HCT116 (cell line): ENCODE data around the gene RAMP3. TPM values are rescaled to one million over a fixed set of nuclear protein-coding genes. Genes with fewer than 3 reads are reported as not detected.

Experiments used
- ATAC-seq: fragments of 200-7000 bp; cut with Tn5 transposase; 2 replicates; pipeline ENCODE4 v1.9.1; 2020; ENCODE audit warnings: mild to moderate bottlenecking, moderate library complexity
- BruUV-seq: library from RNA; stranded (reverse); fragments of 400-500 nt; replicated peaks from 2 replicates; lab custom pipeline; 2021; lab: Mats Ljungman, UMichigan
- CTCF ChIA-PET: fragments of 300-600 bp; sonication (Branson Sonifier 250); formaldehyde crosslinking; loops from one replicate; lab custom pipeline; 2021; ENCODE audit warnings: antibody characterized with exemption; lab: Charles Lee
- POLR2A ChIA-PET: fragments of 300-600, 350-600 bp; sonication (Branson Sonifier 250); formaldehyde crosslinking; loops from one replicate; lab custom pipeline; 2021; ENCODE audit warnings: antibody characterized with exemption; lab: Charles Lee
- RAD21 ChIA-PET, 2 experiments: fragments of 300-600 bp; sonication (Branson Sonifier 250); formaldehyde crosslinking; loops; one replicate each; lab custom pipeline; 2023; ENCODE audit warnings: low total read pairs in 2 of 2; ENCODE audit not compliant: uncharacterized antibody in 2 of 2, unreplicated experiment in 2 of 2, low non-redundant PET in 1 of 2; lab: Charles Lee
- DNase-seq: peaks from one replicate; pipeline ENCODE4 v3.0.0-alpha.2; 2010; ENCODE audit warnings: low read depth, low spot score
- H2AFZ ChIP-seq: fragments of 200-600 bp; shearing (Covaris generic), sonication (generic); 2 replicates; pipeline ENCODE4 v1.6.1; 2017; ENCODE audit warnings: low read depth, mixed run types, mixed read lengths, antibody characterized with exemption, low read length; ENCODE audit not compliant: poor library complexity, severe bottlenecking
- H3K27ac ChIP-seq: 2 replicates; pipeline ENCODE4 v1.5.1; 2012; ENCODE audit warnings: low read depth, low read length
- H3K27me3 ChIP-seq: fragments of 200-600 bp; sonication (generic); 2 replicates; pipeline ENCODE4 v1.6.1; 2016; ENCODE audit warnings: mixed run types, low read length, mixed read lengths; ENCODE audit not compliant: insufficient read depth
- H3K36me3 ChIP-seq, 2 experiments: fragments of 200-500 bp in 1 of 2; fragments of 200-600 bp in 1 of 2; sonication (Bioruptor generic) in 1 of 2; sonication (generic) in 1 of 2; 2 replicates each; pipeline versions ENCODE4 v1.5.1 to v1.6.1; 2014 to 2016; ENCODE audit warnings: low read length in 2 of 2, inconsistent platforms in 1 of 2, mixed read lengths in 1 of 2, mixed run types in 1 of 2; ENCODE audit not compliant: insufficient read depth in 2 of 2, control insufficient read depth in 1 of 2
- H3K4me1 ChIP-seq, 2 experiments: fragments of 200-600 bp in 1 of 2; sonication (generic) in 1 of 2; 2 replicates each; pipeline versions ENCODE4 v1.5.1 to v1.6.1; 2012 to 2017; ENCODE audit warnings: low read length in 2 of 2, inconsistent platforms in 1 of 2, mild to moderate bottlenecking in 1 of 2, mixed read lengths in 1 of 2, mixed run types in 1 of 2, moderate library complexity in 1 of 2; ENCODE audit not compliant: insufficient read depth in 2 of 2, control insufficient read depth in 1 of 2
- H3K4me2 ChIP-seq: fragments of 200-600 bp; sonication (generic); 2 replicates; pipeline ENCODE4 v1.6.1; 2017; ENCODE audit warnings: mixed run types, low read length, mixed read lengths
- H3K4me3 ChIP-seq, 2 experiments: fragments of 200-600 bp in 1 of 2; sonication (generic) in 1 of 2; replicated peaks in 1 of 2; 2 replicates each; pipeline ENCODE4 v1.5.1; 2011 to 2016; ENCODE audit warnings: low read length in 2 of 2, control low read depth in 1 of 2, low read depth in 1 of 2, mild to moderate bottlenecking in 1 of 2, mixed read lengths in 1 of 2, mixed run types in 1 of 2
- H3K79me2 ChIP-seq: fragments of 200-600 bp; sonication (generic); 2 replicates; pipeline ENCODE4 v1.6.1; 2017; ENCODE audit warnings: mild to moderate bottlenecking, mixed run types, low read length, moderate library complexity, mixed read lengths; ENCODE audit not compliant: insufficient read depth
- H3K9ac ChIP-seq: fragments of 200-600 bp; sonication (generic); 2 replicates; pipeline ENCODE4 v1.6.1; 2016; ENCODE audit warnings: low read length, mixed read lengths
- H3K9me2 ChIP-seq: fragments of 200-600 bp; sonication (generic), shearing (Covaris generic); 2 replicates; pipeline ENCODE4 v1.6.1; 2017; ENCODE audit warnings: mixed run types, mild to moderate bottlenecking, moderate library complexity; ENCODE audit not compliant: insufficient read depth
- H3K9me3 ChIP-seq, 2 experiments: fragments of 200-500 bp in 1 of 2; fragments of 200-600 bp in 1 of 2; sonication (Bioruptor generic) in 1 of 2; sonication (generic) in 1 of 2; 2 replicates each; pipeline ENCODE4 v1.6.1; 2014 to 2017; ENCODE audit warnings: low read length in 2 of 2, mixed read lengths in 2 of 2, inconsistent platforms in 1 of 2, low read depth in 1 of 2, mild to moderate bottlenecking in 1 of 2, mixed run types in 1 of 2, moderate library complexity in 1 of 2; ENCODE audit not compliant: control insufficient read depth in 1 of 2, insufficient read depth in 1 of 2
- H4K20me1 ChIP-seq: fragments of 200-600 bp; sonication (generic), shearing (Covaris generic); 2 replicates; pipeline ENCODE4 v1.6.1; 2017; ENCODE audit warnings: mixed run types, mild to moderate bottlenecking, moderate library complexity; ENCODE audit not compliant: insufficient read depth
- CBX3 ChIP-seq: IDR thresholded peaks from 2 replicates; pipeline ENCODE4 v1.6.1; 2012; ENCODE audit warnings: low read depth
- CEBPB ChIP-seq: IDR thresholded peaks from 2 replicates; pipeline ENCODE4 v1.6.1; 2012; ENCODE audit warnings: low read depth
- EGR1 ChIP-seq: IDR thresholded peaks from 2 replicates; pipeline ENCODE4 v1.6.1; 2012; ENCODE audit warnings: low read depth
- ELF1 ChIP-seq: IDR thresholded peaks from 2 replicates; pipeline ENCODE4 v1.6.1; 2012; ENCODE audit warnings: low read depth, borderline replicate concordance
- EZH2phosphoT487 ChIP-seq: fragments of 200-600 bp; IDR thresholded peaks from 2 replicates; pipeline ENCODE4 v1.6.1; 2018; ENCODE audit warnings: antibody characterized with exemption, borderline replicate concordance
- MAX ChIP-seq: IDR thresholded peaks from 2 replicates; pipeline ENCODE4 v1.6.1; 2012
- POLR2A ChIP-seq: IDR thresholded peaks from 2 replicates; pipeline ENCODE4 v1.7.0; 2011; ENCODE audit warnings: borderline replicate concordance; ENCODE audit not compliant: insufficient read depth, insufficient read length; ENCODE audit errors: extremely low read depth
- POLR2AphosphoS5 ChIP-seq: IDR thresholded peaks from 2 replicates; pipeline ENCODE4 v1.6.1; 2011; ENCODE audit warnings: mild to moderate bottlenecking, low read depth, low read length, moderate library complexity
- RAD21 ChIP-seq: IDR thresholded peaks from 2 replicates; pipeline ENCODE4 v1.6.1; 2012; ENCODE audit warnings: low read depth, mild to moderate bottlenecking
- SIN3A ChIP-seq: IDR thresholded peaks from 2 replicates; pipeline ENCODE4 v1.6.1; 2012; ENCODE audit warnings: low read depth
- SRF ChIP-seq: IDR thresholded peaks from 2 replicates; pipeline ENCODE4 v1.6.1; 2012; ENCODE audit warnings: low read depth
- TCF7L2 ChIP-seq: IDR thresholded peaks from 2 replicates; pipeline ENCODE4 v1.7.0; 2011; ENCODE audit warnings: borderline replicate concordance, inconsistent platforms; ENCODE audit not compliant: insufficient read depth, insufficient read length; ENCODE audit errors: extremely low read depth
- YY1 ChIP-seq: IDR thresholded peaks from 2 replicates; pipeline ENCODE4 v1.6.1; 2011; ENCODE audit warnings: low read length, low read depth, moderate library complexity, mild to moderate bottlenecking; ENCODE audit not compliant: insufficient replicate concordance; ENCODE audit errors: extremely low read depth
- intact Hi-C: fragments of 100-400 bp; cut with micrococcal nuclease; formaldehyde crosslinking; loops from 2 replicates; pipeline ENCODE4 v1.10.0; 2022
- total RNA-seq: library from RNA; stranded (reverse); gene quantifications from one replicate; pipeline ENCODE4 v1.2.1, GENCODE V29; 2021; ENCODE audit not compliant: unreplicated experiment

RAMP3 gene
- total RNA-seq, 1 experiment from 2014 or later = not detected

- intact Hi-C loops = no loop called here
- no peak overlapping the region; the same call in 1 of the 2 replicates for H3K27ac ChIP-seq
- no peaks in the 10 kb centered on the region for H3K9me2 ChIP-seq
- DNase-seq = no peak
- no peaks in the 10 kb centered on the region for H3K36me3 ChIP-seq
- H3K79me2 ChIP-seq = no peaks in the 10 kb centered on the region
- POLR2A ChIA-PET = no interaction called here
- no peak for ATAC-seq
- no peaks in the 10 kb centered on the region for H4K20me1 ChIP-seq
- H3K4me3 ChIP-seq = no peak overlapping the region
- no peak overlapping the region for H3K4me2 ChIP-seq
- BruUV-seq = no TSS peak
- H3K9ac ChIP-seq = no peak overlapping the region
- H3K9me3 ChIP-seq = no peaks in the 10 kb centered on the region
- RAD21 ChIA-PET = no interaction called here
- no peaks in the 10 kb centered on the region for H3K27me3 ChIP-seq
- TF ChIP-seq POLR2A (no peak), POLR2AphosphoS5 (no peak), YY1 (no peak), EGR1 (no peak), ELF1 (no peak), RAD21 (no peak), TCF7L2 (no peak), CBX3 (no peak), SRF (no peak), CEBPB (no peak), SIN3A (no peak)
- H2AFZ ChIP-seq = no peak overlapping the region
- CTCF ChIA-PET = interaction anchor here (1.3 kb wide), 1 partner anchor 18 kb away, joined by 4 read pairs; no protein-coding TSS in a partner anchor
- peaks cover 4 to 5% of the 10 kb centered on the region in 2 experiments; a peak in 3 of 4 replicates for H3K4me1 ChIP-seq
Measured at GRCh38 chr7:45117582-45117981, 40.0 kb upstream of the RAMP3 start.

GRCh38 chr7:45118292-45118691 is 39.3 kb upstream of the RAMP3 start:
- CTCF ChIA-PET = no interaction called here
- RAD21 ChIA-PET = no interaction called here
- POLR2A ChIA-PET = no interaction called here

More at GRCh38 chr7:45118292-45118691, 39.3 kb upstream of the RAMP3 start:
- Histone ChIP-seq H3K4me2 (no peak overlapping the region), H4K20me1 (no peaks in the 10 kb centered on the region), H2AFZ (no peak overlapping the region), H3K79me2 (no peaks in the 10 kb centered on the region), H3K27ac (no peak overlapping the region), H3K9ac (no peak overlapping the region), H3K9me3 (no peaks in the 10 kb centered on the region), H3K27me3 (no peaks in the 10 kb centered on the region), H3K4me3 (no peak overlapping the region), H3K36me3 (no peaks in the 10 kb centered on the region), H3K9me2 (no peaks in the 10 kb centered on the region), H3K4me1 (no peaks in the 10 kb centered on the region)
- no peak for ATAC-seq
- no TSS peak for BruUV-seq
- DNase-seq = no peak
- intact Hi-C loops = no loop called here
- TF ChIP-seq POLR2A = no peak
- no peak for TF ChIP-seq MAX
- TF ChIP-seq EZH2phosphoT487 = no peak
